Suprapubic skin (tissue), 3 donors: ENCODE measurements around the gene MICAL2.

Source experiments
- CTCF ChIP-seq, 2 donors: fragments of 200-600 bp in 1 of 2; fragments of 450-650 bp in 1 of 2; sonication (generic) in 1 of 2; IDR thresholded peaks; one replicate each; pipeline ENCODE4 v1.5.1; 2016 to 2019; ENCODE audit warnings: antibody characterized with exemption in 2 of 2, mild to moderate bottlenecking in 1 of 2, moderate library complexity in 1 of 2
- POLR2A ChIP-seq, 2 donors: fragments of 450-650 bp; IDR thresholded peaks; one replicate each; pipeline ENCODE4 v1.6.1; 2017; ENCODE audit warnings: antibody characterized with exemption in 2 of 2, mild to moderate bottlenecking in 2 of 2, moderate library complexity in 2 of 2

DNA sequence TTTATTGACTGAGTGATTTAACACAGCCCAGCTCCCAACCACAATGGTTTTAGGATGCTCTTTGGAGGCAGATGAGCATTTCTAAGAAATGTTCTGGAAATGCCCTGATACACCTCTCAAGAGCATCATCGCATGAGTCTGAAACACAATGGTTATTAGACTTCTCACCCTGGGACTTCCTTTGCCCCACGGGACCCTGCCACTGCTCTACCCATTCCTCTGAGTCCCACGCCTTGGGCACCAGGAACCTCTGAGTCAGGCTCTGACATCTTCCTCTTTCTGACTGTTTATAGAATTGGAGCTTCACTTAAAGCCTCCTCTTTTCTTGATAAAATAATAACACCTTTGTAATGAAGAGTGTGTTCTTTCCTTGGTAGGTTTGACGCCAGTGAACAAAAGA, 181.4 kb downstream of the MICAL2 start:
- TF ChIP-seq CTCF (IDR thresholded peaks at IDR 0.05) (no peak), POLR2A (IDR thresholded peaks at IDR 0.05) (no peak)
